Fibroblast of lung (primary cell): Measurements from ENCODE around the gene ZC3H12C.

ENCODE experiments used
- EZH2 ChIP-seq: IDR thresholded peaks from 2 replicates; pipeline ENCODE4 v1.5.1; 2012; ENCODE audit warnings: low read length, control low read depth, mild to moderate bottlenecking; ENCODE audit errors: missing control alignments
- TF ChIP-seq, protein P1 (sequence below), 2 donors: IDR thresholded peaks in 1 of 2; conservative IDR thresholded peaks in 1 of 2; 1 replicate in 1 of 2; 2 replicates in 1 of 2; pipeline ENCODE4 v1.5.1; 2011 to 2012; ENCODE audit warnings: low read length in 2 of 2, control low read depth in 1 of 2, inconsistent platforms in 1 of 2, low read depth in 1 of 2, mild to moderate bottlenecking in 1 of 2

DNA sequence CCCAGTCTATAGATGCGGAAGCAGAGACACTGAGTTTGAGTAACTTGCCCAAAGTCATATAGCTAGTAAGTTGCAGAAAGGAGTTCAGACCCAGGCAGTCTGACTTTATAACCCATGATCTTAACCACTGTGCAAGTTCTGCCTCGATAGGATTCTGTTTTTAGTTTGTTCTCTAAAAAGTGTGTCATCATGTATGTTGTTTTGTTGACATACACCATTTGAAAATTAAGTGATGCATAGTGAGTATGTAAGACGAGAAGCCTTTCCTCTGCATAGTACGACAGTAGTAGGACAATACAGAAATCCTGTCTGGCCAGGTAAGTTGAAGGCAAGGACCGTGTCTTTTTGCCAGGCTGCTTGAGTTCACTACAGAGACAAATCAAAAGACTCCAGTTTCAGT is 3.3 kb downstream of the ZC3H12C start:
- TF ChIP-seq, protein P1, sequence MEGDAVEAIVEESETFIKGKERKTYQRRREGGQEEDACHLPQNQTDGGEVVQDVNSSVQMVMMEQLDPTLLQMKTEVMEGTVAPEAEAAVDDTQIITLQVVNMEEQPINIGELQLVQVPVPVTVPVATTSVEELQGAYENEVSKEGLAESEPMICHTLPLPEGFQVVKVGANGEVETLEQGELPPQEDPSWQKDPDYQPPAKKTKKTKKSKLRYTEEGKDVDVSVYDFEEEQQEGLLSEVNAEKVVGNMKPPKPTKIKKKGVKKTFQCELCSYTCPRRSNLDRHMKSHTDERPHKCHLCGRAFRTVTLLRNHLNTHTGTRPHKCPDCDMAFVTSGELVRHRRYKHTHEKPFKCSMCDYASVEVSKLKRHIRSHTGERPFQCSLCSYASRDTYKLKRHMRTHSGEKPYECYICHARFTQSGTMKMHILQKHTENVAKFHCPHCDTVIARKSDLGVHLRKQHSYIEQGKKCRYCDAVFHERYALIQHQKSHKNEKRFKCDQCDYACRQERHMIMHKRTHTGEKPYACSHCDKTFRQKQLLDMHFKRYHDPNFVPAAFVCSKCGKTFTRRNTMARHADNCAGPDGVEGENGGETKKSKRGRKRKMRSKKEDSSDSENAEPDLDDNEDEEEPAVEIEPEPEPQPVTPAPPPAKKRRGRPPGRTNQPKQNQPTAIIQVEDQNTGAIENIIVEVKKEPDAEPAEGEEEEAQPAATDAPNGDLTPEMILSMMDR (conservative IDR thresholded peaks at IDR 0.05 in 1 of 2, IDR thresholded peaks at IDR 0.05 in 1 of 2; ENCODE audit: low read depth in 1 of 2, low read length in 2 of 2), result no peak
- no peak for TF ChIP-seq EZH2
